GM12872 (cell line): ENCODE measurements around the gene SYNJ2.

Source experiments
- TF ChIP-seq, protein P1 (sequence below): IDR thresholded peaks from 3 replicates; pipeline ENCODE4 v1.5.1; 2011; ENCODE audit warnings: low read depth, mild to moderate bottlenecking, low read length, moderate library complexity; ENCODE audit not compliant: insufficient read depth

The SYNJ2 gene

DNA sequence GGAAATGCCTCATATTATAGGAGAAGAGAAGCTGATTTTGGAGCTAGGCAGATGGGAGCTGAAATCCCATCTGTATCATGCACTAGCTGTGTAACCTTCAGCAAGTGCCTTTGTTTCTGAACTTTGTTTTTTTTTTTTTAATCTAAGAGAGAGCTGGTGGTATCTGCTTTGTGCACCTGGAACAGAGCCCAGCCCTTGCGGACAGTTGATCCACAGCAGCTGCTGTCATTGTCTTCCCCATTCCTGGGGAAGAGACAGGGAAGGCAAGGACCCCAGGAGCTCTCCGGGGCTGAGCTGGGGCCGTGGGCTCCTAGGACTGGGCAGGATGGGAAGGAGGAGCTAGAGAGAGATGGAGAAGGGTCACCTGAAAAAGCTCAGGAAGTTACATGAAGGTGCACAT lies 92.1 kb downstream of the SYNJ2 start:
- TF ChIP-seq, protein P1, sequence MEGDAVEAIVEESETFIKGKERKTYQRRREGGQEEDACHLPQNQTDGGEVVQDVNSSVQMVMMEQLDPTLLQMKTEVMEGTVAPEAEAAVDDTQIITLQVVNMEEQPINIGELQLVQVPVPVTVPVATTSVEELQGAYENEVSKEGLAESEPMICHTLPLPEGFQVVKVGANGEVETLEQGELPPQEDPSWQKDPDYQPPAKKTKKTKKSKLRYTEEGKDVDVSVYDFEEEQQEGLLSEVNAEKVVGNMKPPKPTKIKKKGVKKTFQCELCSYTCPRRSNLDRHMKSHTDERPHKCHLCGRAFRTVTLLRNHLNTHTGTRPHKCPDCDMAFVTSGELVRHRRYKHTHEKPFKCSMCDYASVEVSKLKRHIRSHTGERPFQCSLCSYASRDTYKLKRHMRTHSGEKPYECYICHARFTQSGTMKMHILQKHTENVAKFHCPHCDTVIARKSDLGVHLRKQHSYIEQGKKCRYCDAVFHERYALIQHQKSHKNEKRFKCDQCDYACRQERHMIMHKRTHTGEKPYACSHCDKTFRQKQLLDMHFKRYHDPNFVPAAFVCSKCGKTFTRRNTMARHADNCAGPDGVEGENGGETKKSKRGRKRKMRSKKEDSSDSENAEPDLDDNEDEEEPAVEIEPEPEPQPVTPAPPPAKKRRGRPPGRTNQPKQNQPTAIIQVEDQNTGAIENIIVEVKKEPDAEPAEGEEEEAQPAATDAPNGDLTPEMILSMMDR = no peak

- TF ChIP-seq, protein P1 = no peak
Observed at GRCh38 chr6:158076548-158076947, 94.9 kb downstream of the SYNJ2 start.

DNA sequence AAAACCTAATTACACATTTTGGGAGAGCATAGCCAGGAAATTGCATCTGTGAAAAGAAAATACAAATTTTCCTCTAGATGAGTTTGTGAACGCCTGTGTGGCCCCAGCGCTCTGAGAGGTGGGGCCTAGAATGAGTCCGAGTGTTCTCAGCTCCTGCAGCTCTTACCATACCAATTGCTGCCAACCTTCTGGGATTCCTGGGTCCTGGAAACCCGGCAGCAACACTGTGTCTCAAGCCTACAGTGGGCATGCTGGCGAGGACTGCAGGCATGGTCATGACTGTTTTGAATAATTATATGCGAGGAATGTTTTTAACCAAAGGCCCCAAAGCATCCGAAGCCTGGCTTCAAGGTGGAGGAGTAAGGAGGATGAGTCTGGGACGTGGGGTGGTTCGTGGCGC lies 96.0 kb downstream of the SYNJ2 start:
- TF ChIP-seq, protein P1 = no peak

DNA sequence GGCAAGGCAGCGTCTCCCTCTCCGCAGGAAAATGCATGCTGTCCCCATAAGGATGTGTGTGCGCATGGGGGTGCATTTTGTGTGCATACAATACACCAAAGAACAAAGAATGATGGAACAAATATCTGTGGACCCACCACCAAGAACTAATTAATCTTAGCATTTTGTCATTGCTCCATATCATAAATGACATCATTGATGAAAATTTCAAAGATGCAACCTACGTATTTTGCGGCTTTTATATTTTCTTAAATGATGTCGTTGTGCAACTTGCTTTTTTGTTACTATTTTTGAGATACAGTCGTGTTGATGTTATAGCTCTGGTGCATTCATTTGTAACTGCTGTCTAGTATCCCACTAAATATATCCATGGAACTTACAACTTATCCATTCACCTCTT lies 96.7 kb downstream of the SYNJ2 start:
- TF ChIP-seq, protein P1 = no peak

- TF ChIP-seq, protein P1 = no peak
Observed at GRCh38 chr6:158080849-158081656, 99.4 kb downstream of the SYNJ2 start.

GRCh38 chr6:158081657-158081935 lies 99.9 kb downstream of the SYNJ2 start:
- TF ChIP-seq, protein P1 = no peak

- TF ChIP-seq, protein P1 = no peak
Observed at GRCh38 chr6:158083455-158084325, 102.0 kb downstream of the SYNJ2 start.
